Measurements from ENCODE around the gene SMOC2.

Gene SMOC2

GRCh38 chr6:168438783-168439520 is 2.0 kb upstream of the SMOC2 start:
- no peaks in the 10 kb centered on the region for H3K9me3 ChIP-seq (ENCODE audit: insufficient read depth, low read length)
- no peaks in the 10 kb centered on the region for H3K4me1 ChIP-seq (ENCODE audit: low read length)
- no peaks in the 10 kb centered on the region for H3K27me3 ChIP-seq (ENCODE audit: low read depth, low read length)
- H2AFZ ChIP-seq (ENCODE audit: low read depth, low read length) = no peak overlapping the region
- no peak overlapping the region for H3K27ac ChIP-seq (ENCODE audit: low read length)
- no peaks in the 10 kb centered on the region for H4K20me1 ChIP-seq (ENCODE audit: insufficient read depth, low read length)
- no peak overlapping the region for H3K9ac ChIP-seq (ENCODE audit: low read length)
- H3K36me3 ChIP-seq (replicated peaks; ENCODE audit: low read depth, low read length) = no peaks in the 10 kb centered on the region
- no peaks in the 10 kb centered on the region for H3K79me2 ChIP-seq (ENCODE audit: low read length)
- H3K4me3 ChIP-seq (ENCODE audit: low read length) = no peak overlapping the region
- TF ChIP-seq, protein P1, sequence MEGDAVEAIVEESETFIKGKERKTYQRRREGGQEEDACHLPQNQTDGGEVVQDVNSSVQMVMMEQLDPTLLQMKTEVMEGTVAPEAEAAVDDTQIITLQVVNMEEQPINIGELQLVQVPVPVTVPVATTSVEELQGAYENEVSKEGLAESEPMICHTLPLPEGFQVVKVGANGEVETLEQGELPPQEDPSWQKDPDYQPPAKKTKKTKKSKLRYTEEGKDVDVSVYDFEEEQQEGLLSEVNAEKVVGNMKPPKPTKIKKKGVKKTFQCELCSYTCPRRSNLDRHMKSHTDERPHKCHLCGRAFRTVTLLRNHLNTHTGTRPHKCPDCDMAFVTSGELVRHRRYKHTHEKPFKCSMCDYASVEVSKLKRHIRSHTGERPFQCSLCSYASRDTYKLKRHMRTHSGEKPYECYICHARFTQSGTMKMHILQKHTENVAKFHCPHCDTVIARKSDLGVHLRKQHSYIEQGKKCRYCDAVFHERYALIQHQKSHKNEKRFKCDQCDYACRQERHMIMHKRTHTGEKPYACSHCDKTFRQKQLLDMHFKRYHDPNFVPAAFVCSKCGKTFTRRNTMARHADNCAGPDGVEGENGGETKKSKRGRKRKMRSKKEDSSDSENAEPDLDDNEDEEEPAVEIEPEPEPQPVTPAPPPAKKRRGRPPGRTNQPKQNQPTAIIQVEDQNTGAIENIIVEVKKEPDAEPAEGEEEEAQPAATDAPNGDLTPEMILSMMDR (IDR thresholded peaks at IDR 0.05; ENCODE audit: low read depth, low read length) = no peak
- TF ChIP-seq EZH2phosphoT487 (IDR thresholded peaks at IDR 0.05; ENCODE audit: low read depth) = no peak
- H3K4me2 ChIP-seq (ENCODE audit: low read length) = no peak overlapping the region

DNA sequence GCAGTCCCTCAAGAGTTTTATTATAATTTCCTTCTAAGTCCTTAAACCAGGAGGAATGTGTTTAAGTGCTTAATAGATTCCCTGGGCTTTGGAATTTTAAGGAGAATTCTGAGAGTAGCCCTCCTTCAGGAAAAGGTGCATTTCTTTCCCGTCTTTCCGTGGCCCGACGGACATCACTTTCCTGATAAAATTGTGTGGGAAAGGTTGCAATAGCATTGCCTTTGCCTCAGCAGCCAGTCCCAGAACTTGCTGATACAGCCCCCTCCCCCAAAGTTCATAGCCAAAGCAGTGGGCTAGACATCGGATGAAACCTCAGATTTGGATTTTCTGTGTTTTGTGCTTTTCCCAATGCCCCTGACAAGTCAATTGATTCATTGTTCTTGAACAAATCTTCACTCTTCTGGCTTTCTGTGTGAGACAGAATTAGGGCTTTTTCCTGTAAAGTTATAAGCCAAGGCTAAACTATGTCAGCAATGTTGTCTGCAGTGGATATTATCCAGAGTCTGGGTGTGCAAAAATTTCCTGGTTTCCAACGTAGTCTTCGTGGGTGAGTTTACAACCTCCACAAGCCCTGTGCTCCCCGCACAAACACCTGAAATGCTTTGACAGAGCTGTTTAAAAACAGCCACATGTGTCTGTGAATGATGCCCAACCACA is 1.1 kb upstream of the SMOC2 start:
- H3K4me1 ChIP-seq (ENCODE audit: low read length) = no peaks in the 10 kb centered on the region
- no peaks in the 10 kb centered on the region for H3K36me3 ChIP-seq (replicated peaks; ENCODE audit: low read depth, low read length)
- no peaks in the 10 kb centered on the region for H3K9me3 ChIP-seq (ENCODE audit: insufficient read depth, low read length)
- H4K20me1 ChIP-seq (ENCODE audit: insufficient read depth, low read length) = no peaks in the 10 kb centered on the region
- no peaks in the 10 kb centered on the region for H3K79me2 ChIP-seq (ENCODE audit: low read length)
- H3K4me3 ChIP-seq (ENCODE audit: low read length) = no peak overlapping the region
- H2AFZ ChIP-seq (ENCODE audit: low read depth, low read length) = no peak overlapping the region
- no peak for TF ChIP-seq EZH2phosphoT487 (IDR thresholded peaks at IDR 0.05; ENCODE audit: low read depth)
- TF ChIP-seq, protein P1 (IDR thresholded peaks at IDR 0.05; ENCODE audit: low read depth, low read length) = no peak
- H3K27ac ChIP-seq (ENCODE audit: low read length) = no peak overlapping the region
- no peaks in the 10 kb centered on the region for H3K27me3 ChIP-seq (ENCODE audit: low read depth, low read length)
- no peak overlapping the region for H3K9ac ChIP-seq (ENCODE audit: low read length)
- H3K4me2 ChIP-seq (ENCODE audit: low read length) = no peak overlapping the region

DNA sequence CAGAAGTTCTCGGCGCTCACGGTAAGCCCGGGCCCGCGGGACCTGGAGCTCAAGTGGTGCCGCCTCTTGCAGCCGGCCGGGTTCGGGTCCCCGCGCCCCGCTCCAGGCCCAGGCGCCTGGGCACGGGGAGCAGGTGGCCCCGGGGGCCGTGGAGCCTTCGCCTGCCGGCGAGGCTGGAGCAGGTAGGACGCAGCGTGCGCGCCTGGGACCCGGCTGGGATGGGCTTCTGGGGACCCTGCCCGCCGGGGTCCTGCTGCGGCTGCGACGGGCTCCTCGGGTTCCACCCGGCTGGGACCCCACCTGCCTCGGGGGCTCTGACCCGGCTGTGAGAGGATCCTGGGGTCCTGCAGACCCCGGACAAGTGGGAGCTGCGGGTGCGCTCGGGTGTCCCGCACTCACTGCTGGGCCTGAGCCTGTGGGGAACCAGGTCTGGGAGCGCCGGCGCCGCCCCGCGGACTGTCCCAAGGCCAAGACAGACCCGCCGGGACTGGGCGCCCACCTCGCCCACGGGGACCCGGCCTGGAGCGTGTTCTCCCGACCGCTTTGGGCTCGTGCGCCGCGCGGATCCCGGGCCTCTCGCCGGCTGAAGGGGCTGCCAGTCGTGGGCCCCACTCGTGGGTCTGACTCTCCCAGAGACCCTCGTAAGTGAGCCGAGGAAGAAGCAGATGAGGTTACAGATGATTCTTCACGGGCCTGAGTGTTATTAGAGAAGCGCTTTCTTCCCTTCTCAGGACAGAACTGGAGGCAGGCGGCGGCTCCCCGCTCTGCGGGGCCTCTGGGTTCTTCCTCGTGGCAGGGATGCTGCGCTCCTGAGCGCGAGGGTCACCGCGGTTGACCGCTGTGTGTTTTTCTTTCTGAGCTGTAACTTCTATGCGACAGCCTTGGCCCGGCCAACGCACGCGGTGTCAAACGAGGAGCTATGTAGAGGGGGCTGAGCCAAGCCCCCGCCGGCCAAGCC is 729 bp downstream of the SMOC2 start:
- no peak for TF ChIP-seq EZH2phosphoT487 (IDR thresholded peaks at IDR 0.05; ENCODE audit: low read depth)
- TF ChIP-seq, protein P1 (IDR thresholded peaks at IDR 0.05; ENCODE audit: low read depth, low read length) = no peak
- no peaks in the 10 kb centered on the region for H3K4me1 ChIP-seq (ENCODE audit: low read length)
- H3K9ac ChIP-seq (ENCODE audit: low read length) = no peak overlapping the region
- H3K4me2 ChIP-seq (ENCODE audit: low read length) = no peak overlapping the region
- no peaks in the 10 kb centered on the region for H3K79me2 ChIP-seq (ENCODE audit: low read length)
- no peaks in the 10 kb centered on the region for H3K27me3 ChIP-seq (ENCODE audit: low read depth, low read length)
- no peaks in the 10 kb centered on the region for H3K9me3 ChIP-seq (ENCODE audit: insufficient read depth, low read length)
- no peaks in the 10 kb centered on the region for H4K20me1 ChIP-seq (ENCODE audit: insufficient read depth, low read length)
- H3K36me3 ChIP-seq (replicated peaks; ENCODE audit: low read depth, low read length) = no peaks in the 10 kb centered on the region
- no peak overlapping the region for H3K4me3 ChIP-seq (ENCODE audit: low read length)
- H2AFZ ChIP-seq (ENCODE audit: low read depth, low read length) = no peak overlapping the region
- H3K27ac ChIP-seq (ENCODE audit: low read length) = no peak overlapping the region

GRCh38 chr6:168442646-168443045 is 1.7 kb downstream of the SMOC2 start:
- H4K20me1 ChIP-seq (ENCODE audit: insufficient read depth, low read length) = no peaks in the 10 kb centered on the region
- H3K27me3 ChIP-seq (ENCODE audit: low read depth, low read length) = no peaks in the 10 kb centered on the region
- no peak overlapping the region for H3K9ac ChIP-seq (ENCODE audit: low read length)
- no peak overlapping the region for H3K4me2 ChIP-seq (ENCODE audit: low read length)
- H3K4me1 ChIP-seq (ENCODE audit: low read length) = peaks cover 2% of the 10 kb centered on the region; the same call in 1 of the 2 replicates
- no peaks in the 10 kb centered on the region for H3K36me3 ChIP-seq (replicated peaks; ENCODE audit: low read depth, low read length)
- H3K79me2 ChIP-seq (ENCODE audit: low read length) = no peaks in the 10 kb centered on the region
- H3K9me3 ChIP-seq (ENCODE audit: insufficient read depth, low read length) = no peaks in the 10 kb centered on the region
- TF ChIP-seq EZH2phosphoT487 (IDR thresholded peaks at IDR 0.05; ENCODE audit: low read depth) = no peak
- TF ChIP-seq, protein P1 (IDR thresholded peaks at IDR 0.05; ENCODE audit: low read depth, low read length) = no peak
- no peak overlapping the region for H3K4me3 ChIP-seq (ENCODE audit: low read length)
- no peak overlapping the region for H2AFZ ChIP-seq (ENCODE audit: low read depth, low read length)
- no peak overlapping the region for H3K27ac ChIP-seq (ENCODE audit: low read length)

All from OCI-LY3 (cell line).